Ishikawa (cell line): Measurements from ENCODE around the gene HMOX1.

Experiments
- EP300 ChIP-seq: IDR thresholded peaks from 2 replicates; pipeline ENCODE4 v1.6.1; 2012; ENCODE audit warnings: borderline replicate concordance
- FOXM1 ChIP-seq: IDR thresholded peaks from 2 replicates; pipeline ENCODE4 v1.6.1; 2012; ENCODE audit warnings: low read depth, borderline replicate concordance
- MAX ChIP-seq: IDR thresholded peaks from 2 replicates; pipeline ENCODE4 v1.6.1; 2012
- NFIC ChIP-seq: IDR thresholded peaks from 2 replicates; pipeline ENCODE4 v1.6.1; 2012
- TEAD4 ChIP-seq: IDR thresholded peaks from 2 replicates; pipeline ENCODE4 v1.6.1; 2012
- YY1 ChIP-seq: IDR thresholded peaks from 2 replicates; pipeline ENCODE4 v1.6.1; 2012; ENCODE audit warnings: low read depth

- TF ChIP-seq EP300 (no peak), NFIC (no peak), YY1 (no peak), MAX (no peak), FOXM1 (no peak), TEAD4 (no peak)
These were observed 7.1 kb upstream of the HMOX1 start for GRCh38 chr22:35373781-35374180.
